Activated naive CD4-positive, alpha-beta T cell treated with anti-CD3 and anti-CD28 coated beads for 36 hours (primary cell): ENCODE results near the gene NFE2L1. TPM values are rescaled to one million over a fixed set of nuclear protein-coding genes. Genes with fewer than 3 reads are reported as not detected.

Experiments used
- CTCF ChIA-PET: fragments of 350-600 bp; sonication (Branson Sonifier 250); formaldehyde crosslinking; loops from one replicate; lab custom pipeline; 2021; ENCODE audit warnings: antibody characterized with exemption; lab: Charles Lee
- DNase-seq: peaks from one replicate; pipeline ENCODE4 v3.0.0-alpha.2; 2020
- H3K27ac Mint-ChIP-seq: one replicate; pipeline ENCODE4 v1.8.0; 2021; ENCODE audit warnings: mild to moderate bottlenecking, mixed read lengths
- H3K27me3 Mint-ChIP-seq: one replicate; pipeline ENCODE4 v1.8.0; 2021; ENCODE audit warnings: low read depth, mixed read lengths
- H3K36me3 Mint-ChIP-seq: one replicate; pipeline ENCODE4 v1.8.0; 2021; ENCODE audit warnings: low read depth, mixed read lengths
- H3K4me1 Mint-ChIP-seq: one replicate; pipeline ENCODE4 v1.8.0; 2021; ENCODE audit warnings: low read depth, mixed read lengths
- H3K4me3 Mint-ChIP-seq: one replicate; pipeline ENCODE4 v1.8.0; 2021; ENCODE audit warnings: mild to moderate bottlenecking, moderate library complexity, mixed read lengths
- H3K9me3 Mint-ChIP-seq: one replicate; pipeline ENCODE4 v1.8.0; 2021; ENCODE audit warnings: mixed read lengths
- intact Hi-C: fragments of 100-400 bp; cut with micrococcal nuclease; formaldehyde crosslinking; loops from one replicate; pipeline ENCODE4 v1.15.1; 2023
- total RNA-seq, 2 experiments: library from RNA; stranded (reverse); gene quantifications; one replicate each; pipeline ENCODE4 v1.2.3, GENCODE V29; 2021

The NFE2L1 gene
- total RNA-seq, 2 experiments from 2014 or later: 95.2 to 102 TPM

- Mint-ChIP-seq H3K4me3 (peak within 1 kb of the TSS; percentile 75), H3K9me3 (no peaks in the 10 kb centered on the region), H3K4me1 (peaks cover 7% of the 10 kb centered on the region), H3K36me3 (no peaks in the 10 kb centered on the region), H3K27ac (no peak within 1 kb of the TSS), H3K27me3 (peaks cover 32% of the 10 kb centered on the region)
- DNase-seq: peak; percentile 75
- intact Hi-C loops: loop anchor here (1.0 kb wide), 2 partner anchors 11 to 37 kb away; partner anchors contain the start of gene NFE2L1
- CTCF ChIA-PET: interaction anchor here (0.6 to 4.4 kb wide), 14 partner anchors 9 to 192 kb away, joined by 3 to 37 read pairs (median 4); partner anchors contain the start of gene SNX11
Observed at GRCh38 chr17:48037036-48037837, 10.9 kb upstream of the NFE2L1 start, which contains the start of gene COPZ2. Gene COPZ2 (minus strand): TSS chr17:48037797. CDS start chr17:48037777, 20 bp downstream.

GRCh38 chr17:48037838-48038323, 10.3 kb upstream of the NFE2L1 start:
- H3K9me3 Mint-ChIP-seq: no peaks in the 10 kb centered on the region
- no peaks in the 10 kb centered on the region for H3K36me3 Mint-ChIP-seq
- no peak for DNase-seq
- CTCF ChIA-PET: interaction anchor here (1.0 to 4.4 kb wide), 2 partner anchors 12 to 68 kb away, joined by 8 to 37 read pairs; no protein-coding TSS in a partner anchor
- H3K4me1 Mint-ChIP-seq: peaks cover 7% of the 10 kb centered on the region
- peak overlapping the region; percentile 73 for H3K4me3 Mint-ChIP-seq
- H3K27me3 Mint-ChIP-seq: peaks cover 28% of the 10 kb centered on the region
- H3K27ac Mint-ChIP-seq: no peak overlapping the region
- intact Hi-C loops: loop anchor here (1.0 kb wide), 2 partner anchors 10 to 36 kb away; partner anchors contain the start of gene NFE2L1

- no peak overlapping the region for H3K4me3 Mint-ChIP-seq
- CTCF ChIA-PET: interaction anchor here (1.0 to 4.4 kb wide), 3 partner anchors 12 to 69 kb away, joined by 3 to 37 read pairs (median 8); no protein-coding TSS in a partner anchor
- intact Hi-C loops: no loop called here
- no peak for DNase-seq
- peaks cover 21% of the 10 kb centered on the region for H3K27me3 Mint-ChIP-seq
- no peaks in the 10 kb centered on the region for H3K36me3 Mint-ChIP-seq
- H3K4me1 Mint-ChIP-seq: peaks cover 7% of the 10 kb centered on the region
- no peak overlapping the region for H3K27ac Mint-ChIP-seq
- H3K9me3 Mint-ChIP-seq: no peaks in the 10 kb centered on the region
Observed at GRCh38 chr17:48038687-48039086, 9.5 kb upstream of the NFE2L1 start.

GRCh38 chr17:48043176-48043575, 5.0 kb upstream of the NFE2L1 start:
- DNase-seq: no peak
- Mint-ChIP-seq H3K36me3 (peaks cover 9% of the 10 kb centered on the region), H3K9me3 (no peaks in the 10 kb centered on the region), H3K27ac (no peak overlapping the region), H3K4me1 (peaks cover 14% of the 10 kb centered on the region), H3K4me3 (no peak overlapping the region), H3K27me3 (peaks cover 9% of the 10 kb centered on the region)
- CTCF ChIA-PET: interaction anchor here (0.6 to 2.5 kb wide), 8 partner anchors 9 to 1156 kb away, joined by 3 to 16 read pairs (median 7); no protein-coding TSS in a partner anchor
- intact Hi-C loops: no loop called here

- no peak for DNase-seq
- Mint-ChIP-seq H3K36me3 (peaks cover 14% of the 10 kb centered on the region), H3K4me1 (peaks cover 23% of the 10 kb centered on the region), H3K27ac (no peak overlapping the region), H3K9me3 (no peaks in the 10 kb centered on the region), H3K4me3 (no peak overlapping the region), H3K27me3 (no peaks in the 10 kb centered on the region)
- intact Hi-C loops: loop anchor here (5.0 kb wide), 1 partner anchor 1147 kb away; no protein-coding TSS in a partner anchor
- CTCF ChIA-PET: interaction anchor here (0.6 to 2.5 kb wide), 7 partner anchors 9 to 65 kb away, joined by 3 to 16 read pairs (median 5); no protein-coding TSS in a partner anchor
Observed at GRCh38 chr17:48044851-48045250, 3.3 kb upstream of the NFE2L1 start.

- Mint-ChIP-seq H3K36me3 (peaks cover 18% of the 10 kb centered on the region), H3K27ac (no peak overlapping the region), H3K4me1 (peaks cover 29% of the 10 kb centered on the region), H3K4me3 (peak overlapping the region; percentile 99), H3K9me3 (no peaks in the 10 kb centered on the region), H3K27me3 (no peaks in the 10 kb centered on the region)
- CTCF ChIA-PET: interaction anchor here (1.1 to 2.5 kb wide), 3 partner anchors 9 to 35 kb away, joined by 4 to 11 read pairs (median 10); no protein-coding TSS in a partner anchor
- intact Hi-C loops: loop anchor here (5.0 kb wide), 1 partner anchor 1147 kb away; no protein-coding TSS in a partner anchor
- DNase-seq: no peak
Observed at GRCh38 chr17:48045316-48046001, 2.7 kb upstream of the NFE2L1 start.

- CTCF ChIA-PET: interaction anchor here (1.5 to 1.9 kb wide), 2 partner anchors 10 to 20 kb away, joined by 9 to 10 read pairs; no protein-coding TSS in a partner anchor
Observed at GRCh38 chr17:48046296-48046695, 1.9 kb upstream of the NFE2L1 start.

GRCh38 chr17:48047113-48047740, 932 bp upstream of the NFE2L1 start:
- H3K27ac Mint-ChIP-seq: peak overlapping the region; percentile 98
- no peak for DNase-seq
- H3K4me1 Mint-ChIP-seq: peaks cover 45% of the 10 kb centered on the region
- no peaks in the 10 kb centered on the region for H3K9me3 Mint-ChIP-seq
- H3K27me3 Mint-ChIP-seq: no peaks in the 10 kb centered on the region
- peaks cover 33% of the 10 kb centered on the region for H3K36me3 Mint-ChIP-seq
- peak overlapping the region; percentile 99 for H3K4me3 Mint-ChIP-seq
- CTCF ChIA-PET: interaction anchor here (0.7 to 1.9 kb wide), 7 partner anchors 11 to 198 kb away, joined by 3 to 10 read pairs (median 4); no protein-coding TSS in a partner anchor
- intact Hi-C loops: loop anchor here (5.0 kb wide), 1 partner anchor 1145 kb away; no protein-coding TSS in a partner anchor

More at GRCh38 chr17:48046296-48046695, 1.9 kb upstream of the NFE2L1 start:
- DNase-seq: no peak
- Mint-ChIP-seq H3K27ac (peak overlapping the region; percentile 98), H3K27me3 (no peaks in the 10 kb centered on the region), H3K4me3 (peak overlapping the region; percentile 99), H3K9me3 (no peaks in the 10 kb centered on the region), H3K36me3 (peaks cover 26% of the 10 kb centered on the region), H3K4me1 (peaks cover 37% of the 10 kb centered on the region)
- intact Hi-C loops: loop anchor here (5.0 kb wide), 1 partner anchor 1146 kb away; no protein-coding TSS in a partner anchor

GRCh38 chr17:48048384-48049126, 396 bp downstream of the NFE2L1 start:
- DNase-seq: peak; percentile 37
- H3K4me1 Mint-ChIP-seq: peaks cover 58% of the 10 kb centered on the region
- no peaks in the 10 kb centered on the region for H3K27me3 Mint-ChIP-seq
- H3K4me3 Mint-ChIP-seq: peak overlapping the region; percentile 99
- no peaks in the 10 kb centered on the region for H3K9me3 Mint-ChIP-seq
- intact Hi-C loops: loop anchor here (1.0 to 5.0 kb wide), 9 partner anchors 8 to 1144 kb away; partner anchors contain the start of genes CBX1, CDK5RAP3, COPZ2 and KPNB1
- CTCF ChIA-PET: interaction anchor here (0.7 to 2.5 kb wide), 5 partner anchors 12 to 78 kb away, joined by 3 to 25 read pairs (median 4); partner anchors contain the start of gene CDK5RAP3
- peaks cover 42% of the 10 kb centered on the region for H3K36me3 Mint-ChIP-seq
- peak overlapping the region; percentile 98 for H3K27ac Mint-ChIP-seq

GRCh38 chr17:48051283-48051682, 3.1 kb downstream of the NFE2L1 start:
- Mint-ChIP-seq H3K27ac (no peak overlapping the region), H3K36me3 (peaks cover 51% of the 10 kb centered on the region), H3K4me1 (peaks cover 72% of the 10 kb centered on the region), H3K9me3 (no peaks in the 10 kb centered on the region), H3K4me3 (no peak overlapping the region), H3K27me3 (no peaks in the 10 kb centered on the region)
- CTCF ChIA-PET: interaction anchor here (0.8 kb wide), 1 partner anchor 14 kb away, joined by 3 read pairs; no protein-coding TSS in a partner anchor
- DNase-seq: no peak
- intact Hi-C loops: no loop called here
